Neural crest cell (in vitro differentiated cells): ENCODE data around the gene SBF2. TPM values are rescaled to one million over a fixed set of nuclear protein-coding genes. Genes with fewer than 3 reads are reported as not detected.

Source experiments
- DNase-seq: peaks from one replicate; pipeline ENCODE4 v3.0.0; 2021; ENCODE audit warnings: low read depth, mixed read lengths, low spot score
- H3K27ac Mint-ChIP-seq: one replicate; pipeline ENCODE4 v1.8.0; 2021; ENCODE audit warnings: mild to moderate bottlenecking, mixed read lengths; ENCODE audit not compliant: unreplicated experiment
- H3K27me3 Mint-ChIP-seq: 2 replicates; pipeline ENCODE4 v1.8.0; 2021; ENCODE audit warnings: low read depth, mild to moderate bottlenecking, mixed read lengths
- H3K36me3 Mint-ChIP-seq: 2 replicates; pipeline ENCODE4 v1.8.0; 2021; ENCODE audit warnings: low read depth, mild to moderate bottlenecking, mixed read lengths
- H3K4me1 Mint-ChIP-seq: 2 replicates; pipeline ENCODE4 v1.8.0; 2021; ENCODE audit warnings: mixed read lengths
- H3K4me3 Mint-ChIP-seq: one replicate; pipeline ENCODE4 v1.8.0; 2021; ENCODE audit warnings: mild to moderate bottlenecking, mixed read lengths
- H3K9me3 Mint-ChIP-seq: 2 replicates; pipeline ENCODE4 v1.8.0; 2021; ENCODE audit warnings: mixed read lengths
- total RNA-seq: library from RNA; stranded (reverse); gene quantifications from 2 replicates; pipeline ENCODE4 v1.2.1, GENCODE V29; 2021
- TF ChIP-seq, protein P1 (sequence below): fragments of 200-600 bp; sonication (generic); conservative IDR thresholded peaks from 2 replicates; pipeline ENCODE4 v1.5.0; 2021; ENCODE audit warnings: antibody characterized with exemption, mild to moderate bottlenecking

SBF2 gene
- total RNA-seq, 1 donor from 2014 or later: 30.2 TPM

DNA sequence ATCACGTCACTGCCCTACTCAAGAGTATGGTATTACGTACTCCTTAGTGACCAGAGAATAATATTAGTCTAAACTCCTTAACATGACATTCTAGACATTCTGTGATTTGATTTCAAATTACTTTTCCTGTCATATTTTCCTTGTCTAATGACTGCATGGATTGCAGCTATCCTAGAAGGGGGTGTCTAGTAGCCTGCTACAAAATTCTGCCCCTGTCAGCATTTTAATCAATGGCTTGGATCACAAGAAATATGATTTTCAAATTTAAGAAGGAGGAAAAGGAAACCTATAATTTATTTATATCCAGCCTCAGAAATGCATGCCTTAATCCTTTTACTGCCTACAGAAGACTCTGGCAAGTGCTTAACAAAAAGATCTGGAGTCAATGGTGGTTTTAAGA, 413.4 kb downstream of the SBF2 start:
- DNase-seq: no peak
- TF ChIP-seq, protein P1, sequence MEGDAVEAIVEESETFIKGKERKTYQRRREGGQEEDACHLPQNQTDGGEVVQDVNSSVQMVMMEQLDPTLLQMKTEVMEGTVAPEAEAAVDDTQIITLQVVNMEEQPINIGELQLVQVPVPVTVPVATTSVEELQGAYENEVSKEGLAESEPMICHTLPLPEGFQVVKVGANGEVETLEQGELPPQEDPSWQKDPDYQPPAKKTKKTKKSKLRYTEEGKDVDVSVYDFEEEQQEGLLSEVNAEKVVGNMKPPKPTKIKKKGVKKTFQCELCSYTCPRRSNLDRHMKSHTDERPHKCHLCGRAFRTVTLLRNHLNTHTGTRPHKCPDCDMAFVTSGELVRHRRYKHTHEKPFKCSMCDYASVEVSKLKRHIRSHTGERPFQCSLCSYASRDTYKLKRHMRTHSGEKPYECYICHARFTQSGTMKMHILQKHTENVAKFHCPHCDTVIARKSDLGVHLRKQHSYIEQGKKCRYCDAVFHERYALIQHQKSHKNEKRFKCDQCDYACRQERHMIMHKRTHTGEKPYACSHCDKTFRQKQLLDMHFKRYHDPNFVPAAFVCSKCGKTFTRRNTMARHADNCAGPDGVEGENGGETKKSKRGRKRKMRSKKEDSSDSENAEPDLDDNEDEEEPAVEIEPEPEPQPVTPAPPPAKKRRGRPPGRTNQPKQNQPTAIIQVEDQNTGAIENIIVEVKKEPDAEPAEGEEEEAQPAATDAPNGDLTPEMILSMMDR: no peak
- H3K9me3 Mint-ChIP-seq: peaks cover 3% of the 10 kb centered on the region
- no peaks in the 10 kb centered on the region for H3K27me3 Mint-ChIP-seq
- no peak overlapping the region for H3K27ac Mint-ChIP-seq
- peaks cover 7% of the 10 kb centered on the region for H3K36me3 Mint-ChIP-seq
- H3K4me1 Mint-ChIP-seq: no peaks in the 10 kb centered on the region
- H3K4me3 Mint-ChIP-seq: no peak overlapping the region

DNA sequence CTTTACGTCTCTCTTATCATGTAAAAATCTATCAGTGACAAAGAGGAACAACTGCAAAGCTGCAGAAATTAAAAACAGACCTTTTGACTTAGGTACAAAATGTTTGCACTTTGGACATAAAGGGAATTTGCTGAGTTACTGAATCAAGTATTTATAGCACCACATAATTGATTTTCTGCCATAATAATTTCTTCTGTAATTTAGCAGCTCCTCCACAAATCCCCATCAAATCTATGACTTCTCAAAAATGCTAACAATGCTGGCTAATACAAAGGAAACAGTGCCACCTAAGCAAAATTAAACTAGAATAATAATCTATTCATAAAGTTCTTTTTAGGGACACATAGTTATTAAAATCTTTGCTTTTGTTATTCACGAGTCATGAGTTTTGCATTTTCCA, 415.1 kb downstream of the SBF2 start:
- Mint-ChIP-seq H3K36me3 (peaks cover 7% of the 10 kb centered on the region), H3K27me3 (no peaks in the 10 kb centered on the region), H3K4me1 (no peaks in the 10 kb centered on the region), H3K27ac (no peak overlapping the region), H3K4me3 (no peak overlapping the region), H3K9me3 (peaks cover 3% of the 10 kb centered on the region)
- TF ChIP-seq, protein P1: no peak
- DNase-seq: no peak

DNA sequence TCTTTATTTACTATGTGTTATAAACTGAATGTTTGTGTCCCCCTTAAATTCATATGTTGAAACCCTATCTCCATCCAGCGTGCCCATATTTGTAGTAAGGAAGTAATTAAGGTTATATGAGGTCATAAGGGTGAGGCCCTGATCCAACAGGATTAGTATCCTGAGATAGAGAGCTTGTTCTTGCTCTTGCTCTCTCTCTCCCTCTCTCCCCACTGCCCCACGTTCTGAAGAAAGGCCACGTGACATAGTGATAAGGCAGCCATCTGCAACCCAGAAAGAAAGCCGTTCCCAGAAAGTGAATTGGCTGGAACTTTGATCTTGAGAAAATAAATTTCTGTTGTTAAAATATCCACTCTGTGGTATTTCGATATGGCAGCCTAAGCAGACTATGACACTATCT, 417.7 kb downstream of the SBF2 start:
- Mint-ChIP-seq H3K27me3 (no peaks in the 10 kb centered on the region), H3K4me3 (no peak overlapping the region), H3K9me3 (peaks cover 10% of the 10 kb centered on the region), H3K36me3 (peaks cover 15% of the 10 kb centered on the region), H3K27ac (no peak overlapping the region), H3K4me1 (no peaks in the 10 kb centered on the region)
- DNase-seq: no peak
- TF ChIP-seq, protein P1: no peak

DNA sequence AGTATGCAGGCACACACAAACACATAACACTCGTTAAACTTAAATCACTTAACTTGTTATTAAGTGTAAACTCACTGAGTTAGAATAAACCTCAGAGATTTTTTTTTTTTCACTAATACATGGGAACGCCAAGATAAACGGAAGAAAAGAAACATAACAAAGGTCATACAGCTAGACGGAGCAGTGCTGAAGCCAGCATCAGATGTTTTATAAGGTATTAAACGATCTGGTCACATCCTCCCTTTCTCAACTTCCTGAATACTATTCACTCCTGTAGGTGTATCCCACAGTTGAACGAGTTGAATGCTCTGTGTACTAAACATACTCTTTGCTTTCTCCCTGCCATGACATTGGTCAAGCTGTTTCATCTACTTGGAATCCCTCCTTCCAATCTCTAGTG, 418.2 kb downstream of the SBF2 start:
- TF ChIP-seq, protein P1: no peak
- DNase-seq: no peak
- Mint-ChIP-seq H3K4me3 (no peak overlapping the region), H3K36me3 (peaks cover 19% of the 10 kb centered on the region), H3K4me1 (no peaks in the 10 kb centered on the region), H3K27me3 (no peaks in the 10 kb centered on the region), H3K27ac (no peak overlapping the region), H3K9me3 (peaks cover 14% of the 10 kb centered on the region)

DNA sequence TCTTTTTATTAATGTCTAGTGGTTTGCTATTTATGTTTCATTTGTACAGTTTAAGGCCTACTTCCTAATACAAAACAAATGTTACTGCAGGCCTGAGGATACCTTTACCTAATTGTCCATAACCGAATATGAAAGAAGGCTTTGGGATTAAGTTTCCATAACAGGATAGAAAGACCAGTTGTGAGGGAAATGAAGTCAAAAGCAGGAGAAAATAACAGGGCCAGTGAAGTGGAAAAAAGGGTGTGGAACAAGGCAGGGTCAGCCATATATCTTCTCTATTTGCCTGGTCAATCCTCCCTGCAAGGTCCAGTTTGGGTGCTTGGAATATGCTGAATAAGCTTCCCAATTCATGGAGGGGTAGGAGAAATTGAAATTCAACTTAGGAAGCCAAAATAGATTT, 418.6 kb downstream of the SBF2 start:
- H3K4me3 Mint-ChIP-seq: no peak overlapping the region
- TF ChIP-seq, protein P1: no peak
- H3K27ac Mint-ChIP-seq: no peak overlapping the region
- H3K36me3 Mint-ChIP-seq: peaks cover 24% of the 10 kb centered on the region
- no peak for DNase-seq
- H3K9me3 Mint-ChIP-seq: peaks cover 14% of the 10 kb centered on the region
- no peaks in the 10 kb centered on the region for H3K27me3 Mint-ChIP-seq
- H3K4me1 Mint-ChIP-seq: no peaks in the 10 kb centered on the region

DNA sequence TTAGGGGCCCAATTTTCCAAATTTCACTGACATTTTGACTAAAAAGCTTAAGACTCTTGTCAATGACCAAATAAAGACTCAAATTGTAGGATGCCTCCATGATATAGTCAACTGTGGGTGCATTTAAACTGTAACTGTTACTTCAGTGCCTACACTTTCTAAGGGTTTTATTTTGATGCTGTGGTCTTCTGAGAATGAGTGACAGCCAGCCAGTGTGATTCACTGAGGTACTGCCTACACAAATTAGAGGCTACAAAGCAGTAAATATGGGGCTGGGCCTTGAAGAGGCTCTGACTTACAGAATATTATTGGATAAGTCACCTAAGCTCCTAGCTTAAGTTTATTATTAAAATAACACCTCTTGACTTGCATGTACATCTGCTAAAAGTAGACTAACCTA, 419.6 kb downstream of the SBF2 start:
- Mint-ChIP-seq H3K4me3 (no peak overlapping the region), H3K36me3 (peaks cover 31% of the 10 kb centered on the region), H3K27me3 (no peaks in the 10 kb centered on the region), H3K9me3 (peaks cover 16% of the 10 kb centered on the region), H3K4me1 (peaks cover 5% of the 10 kb centered on the region), H3K27ac (no peak overlapping the region)
- TF ChIP-seq, protein P1: no peak
- no peak for DNase-seq
